Stimulated activated CD4-positive, alpha-beta T cell treated with anti-CD3 and anti-CD28 coated beads, Interleukin-15, amount 100 ng/mL, for 1 hour (primary cell): ENCODE data around the gene DLD.

Experiments
- DNase-seq, 2 donors: peaks; one replicate each; pipeline ENCODE4 v3.0.0-alpha.2; 2020; ENCODE audit warnings: low read depth in 1 of 2, low spot score in 1 of 2

The DLD gene

GRCh38 chr7:107968449-107968848, 77.5 kb downstream of the DLD start:
- DNase-seq: no peak

- DNase-seq: no peak
Observed at GRCh38 chr7:107969856-107970255, 78.9 kb downstream of the DLD start.
